ENCODE measurements around the gene CFAP410. TPM values are rescaled to one million over a fixed set of nuclear protein-coding genes. Genes with fewer than 3 reads are reported as not detected.

CFAP410 gene
- total and polyA plus RNA-seq, 2 of the 8 experiments (the other 6 are each of a cell fraction or from before 2014, with no cell fraction given), result 10.6 to 12.0 TPM

DNA sequence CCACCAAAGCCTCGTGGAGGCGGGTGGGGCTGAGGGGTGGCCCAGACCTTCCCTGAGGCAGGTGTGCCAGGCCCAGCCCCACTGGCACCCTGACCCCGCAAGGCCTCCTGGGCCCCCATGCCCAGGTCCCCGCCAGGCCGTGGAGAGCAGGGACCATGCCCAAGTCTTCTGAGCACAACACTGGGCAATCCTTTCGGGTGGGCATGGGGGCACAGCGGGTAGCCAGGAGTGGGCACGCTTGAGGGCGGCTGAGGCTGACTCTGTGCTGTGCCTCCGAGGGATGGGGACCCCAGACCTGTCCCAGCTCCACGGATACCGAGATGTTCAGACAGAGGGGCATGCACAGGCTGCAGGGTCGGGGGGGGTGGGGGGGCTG is 12.9 kb downstream of the CFAP410 start (continued):
- no peak for TF ChIP-seq TAF1 (IDR thresholded peaks at IDR 0.05; ENCODE audit: low read depth, low read length)
- TF ChIP-seq BCL11A (IDR thresholded peaks at IDR 0.05; ENCODE audit: low read depth in 2 of 2, low read length in 2 of 2), result no peak

Data from H1 (cell line).